SK-N-SH (cell line): Measurements from ENCODE around the gene SCYL2. TPM values are rescaled to one million over a fixed set of nuclear protein-coding genes. Genes with fewer than 3 reads are reported as not detected.
"Not testable (repeated sequence)": the region's sequence is repeated elsewhere in the genome, so short reads cannot be mapped to it uniquely, and the experiment has no call there.

Experiments used
- CTCF ChIA-PET: fragments of 300-600, 350-600 bp; formaldehyde crosslinking; extraction: SDS; loops from one replicate; lab custom pipeline; 2021; lab: Yijun Ruan, JAX
- POLR2A ChIA-PET: fragments of 350-600 bp; sonication (Branson Sonifier 250); formaldehyde crosslinking; extraction: SDS; loops from one replicate; lab custom pipeline; 2020; ENCODE audit warnings: antibody characterized with exemption, inconsistent platforms; lab: Yijun Ruan, JAX
- DNase-seq: peaks from one replicate; pipeline ENCODE4 v3.0.0; 2012
- H2AFZ ChIP-seq: fragments of 200-600 bp; sonication (generic); 2 replicates; pipeline ENCODE4 v1.8.1; 2016; ENCODE audit warnings: antibody characterized with exemption, mild to moderate bottlenecking, low read depth
- H3F3A ChIP-seq: fragments of 200-600 bp; sonication (generic); replicated peaks from 2 replicates; pipeline ENCODE3; 2016; ENCODE audit warnings: antibody characterized with exemption, mild to moderate bottlenecking; ENCODE audit not compliant: insufficient read depth
- H3K27ac ChIP-seq, 2 experiments: fragments of 200-500 bp in 1 of 2; fragments of 200-600 bp in 1 of 2; sonication (Bioruptor generic) in 1 of 2; sonication (generic), shearing (Covaris generic) in 1 of 2; 2 replicates each; pipeline versions ENCODE4 v1.5.1 to v1.6.1; 2014 to 2016; ENCODE audit warnings: low read depth in 2 of 2, inconsistent platforms in 1 of 2, low read length in 1 of 2, mild to moderate bottlenecking in 1 of 2, mixed read lengths in 1 of 2
- H3K27me3 ChIP-seq: fragments of 200-600 bp; sonication (generic), shearing (Covaris generic); 2 replicates; pipeline ENCODE4 v1.6.1; 2016; ENCODE audit warnings: mixed run types; ENCODE audit not compliant: insufficient read depth
- H3K36me3 ChIP-seq, 2 experiments: fragments of 200-500 bp in 1 of 2; fragments of 200-600 bp in 1 of 2; sonication (Bioruptor generic) in 1 of 2; sonication (generic) in 1 of 2; replicated peaks in 1 of 2; 2 replicates each; pipeline versions ENCODE3 to v1.5.1; 2014 to 2016; ENCODE audit warnings: low read length in 1 of 2, mild to moderate bottlenecking in 1 of 2; ENCODE audit not compliant: insufficient read depth in 2 of 2, control insufficient read depth in 1 of 2
- H3K4me1 ChIP-seq, 2 experiments: fragments of 200-500 bp in 1 of 2; fragments of 200-600 bp in 1 of 2; sonication (Bioruptor generic) in 1 of 2; sonication (generic), shearing (Covaris generic) in 1 of 2; 2 replicates each; pipeline versions ENCODE4 v1.5.1 to v1.6.1; 2014 to 2016; ENCODE audit warnings: low read depth in 1 of 2, low read length in 1 of 2, mixed run types in 1 of 2; ENCODE audit not compliant: insufficient read depth in 2 of 2, control insufficient read depth in 1 of 2
- H3K4me2 ChIP-seq: fragments of 200-600 bp; sonication (generic), shearing (Covaris generic); 2 replicates; pipeline ENCODE4 v1.6.1; 2017; ENCODE audit warnings: mixed run types
- H3K4me3 ChIP-seq, 2 experiments: fragments of 200-500 bp in 1 of 2; fragments of 200-600 bp in 1 of 2; sonication (Bioruptor generic) in 1 of 2; sonication (generic), shearing (Covaris generic) in 1 of 2; 2 replicates each; pipeline versions ENCODE4 v1.5.1 to v1.8.1; 2014 to 2016; ENCODE audit warnings: low read depth in 2 of 2, inconsistent platforms in 1 of 2, low read length in 1 of 2, mild to moderate bottlenecking in 1 of 2, mixed read lengths in 1 of 2, moderate library complexity in 1 of 2
- H3K79me2 ChIP-seq: fragments of 200-600 bp; sonication (generic); 2 replicates; pipeline ENCODE4 v1.8.1; 2017; ENCODE audit warnings: mild to moderate bottlenecking; ENCODE audit not compliant: insufficient read depth
- H3K9ac ChIP-seq: fragments of 200-600 bp; sonication (generic); 2 replicates; pipeline ENCODE4 v1.6.1; 2017; ENCODE audit warnings: mixed run types
- H3K9me2 ChIP-seq: fragments of 200-600 bp; sonication (generic); 2 replicates; pipeline ENCODE4 v1.6.1; 2017; ENCODE audit warnings: mixed run types
- H3K9me3 ChIP-seq: fragments of 200-600 bp; sonication (generic); 2 replicates; pipeline ENCODE4 v1.6.1; 2017; ENCODE audit warnings: mixed run types, mild to moderate bottlenecking, moderate library complexity
- H4K20me1 ChIP-seq: fragments of 200-600 bp; sonication (generic); 2 replicates; pipeline ENCODE4 v1.6.1; 2017; ENCODE audit warnings: mild to moderate bottlenecking, mixed run types; ENCODE audit not compliant: insufficient read depth
- CTCF ChIP-seq: fragments of 200-600 bp; sonication (generic); IDR thresholded peaks from 2 replicates; pipeline ENCODE4 v1.6.1; 2017; ENCODE audit warnings: antibody characterized with exemption, mild to moderate bottlenecking, moderate library complexity
- FOSL2 ChIP-seq: IDR thresholded peaks from 2 replicates; pipeline ENCODE4 v1.4.0; 2012; ENCODE audit warnings: low read depth, mild to moderate bottlenecking, moderate library complexity, borderline replicate concordance
- FOXJ3 ChIP-seq: sonication (generic); formaldehyde crosslinking; IDR thresholded peaks from 2 replicates; pipeline ENCODE4 v1.5.1; 2020; ENCODE audit warnings: mild to moderate bottlenecking, missing genetic modification reagents
- FOXM1 ChIP-seq: IDR thresholded peaks from 2 replicates; pipeline ENCODE4 v1.4.0; 2012; ENCODE audit warnings: low read depth, mild to moderate bottlenecking
- GATA2 ChIP-seq: sonication (generic); formaldehyde crosslinking; IDR thresholded peaks from 2 replicates; pipeline ENCODE4 v1.5.0; 2020; ENCODE audit warnings: mild to moderate bottlenecking, missing genetic modification reagents
- MEF2A ChIP-seq: IDR thresholded peaks from 2 replicates; pipeline ENCODE4 v1.4.0; 2012; ENCODE audit warnings: low read depth, borderline replicate concordance
- MXI1 ChIP-seq: IDR thresholded peaks from 2 replicates; pipeline ENCODE4 v1.6.1; 2012; ENCODE audit warnings: mild to moderate bottlenecking, low read depth, low read length, improper control_type of control experiment
- NRF1 ChIP-seq: IDR thresholded peaks from 2 replicates; pipeline ENCODE4 v1.6.1; 2012; ENCODE audit warnings: low read depth, mild to moderate bottlenecking, low read length
- POLR2AphosphoS5 ChIP-seq: IDR thresholded peaks from 2 replicates; pipeline ENCODE4 v1.6.1; 2012; ENCODE audit warnings: low read depth, low read length
- RCOR1 ChIP-seq: fragments of 150-350 bp; IDR thresholded peaks from 2 replicates; pipeline ENCODE4 v1.6.1; 2017; ENCODE audit warnings: antibody characterized with exemption, low read length
- RFX5 ChIP-seq: IDR thresholded peaks from 2 replicates; pipeline ENCODE4 v1.6.1; 2012; ENCODE audit warnings: mild to moderate bottlenecking, improper control_type of control experiment, low read length
- SIN3A ChIP-seq: IDR thresholded peaks from 2 replicates; pipeline ENCODE4 v1.6.1; 2012; ENCODE audit warnings: low read depth, mild to moderate bottlenecking, low read length, moderate library complexity, borderline replicate concordance
- SMC3 ChIP-seq: IDR thresholded peaks from 2 replicates; pipeline ENCODE4 v1.6.1; 2012; ENCODE audit warnings: low read depth, low read length, improper control_type of control experiment
- TAF1 ChIP-seq: IDR thresholded peaks from 2 replicates; pipeline ENCODE4 v1.6.1; 2012; ENCODE audit warnings: low read depth, mild to moderate bottlenecking, low read length, moderate library complexity, borderline replicate concordance
- TCF12 ChIP-seq: IDR thresholded peaks from 2 replicates; pipeline ENCODE4 v1.4.0; 2012
- USF2 ChIP-seq: fragments of 150-350 bp; IDR thresholded peaks from 2 replicates; pipeline ENCODE4 v1.6.1; 2017; ENCODE audit warnings: antibody characterized with exemption, low read length, low read depth, borderline replicate concordance
- YY1 ChIP-seq: IDR thresholded peaks from 2 replicates; pipeline ENCODE4 v1.4.0; 2012; ENCODE audit warnings: low read depth, mild to moderate bottlenecking
- WGBS: methylation state at CpG from one replicate; pipeline ENCODE4 v1.1.6; 2017; ENCODE audit warnings: low lambda C conversion rate; 5-methylcytosine and 5-hydroxymethylcytosine counted together
- polyA plus RNA-seq, 3 experiments: library from polyadenylated mRNA; depleted of rRNA; stranded (reverse); fragments of >200 nt; gene quantifications; 2 replicates each; pipeline ENCODE4 v1.2.3, GENCODE V29; 2012

Gene SCYL2
- polyA plus RNA-seq, 1 of the 3 experiments (the other 2 are of a cell fraction) = 7.5 TPM

- POLR2A ChIA-PET = interaction anchor here (1.0 kb wide), 1 partner anchor 12 kb away, joined by 3 read pairs; the partner anchor contains the start of genes DEPDC4 and SCYL2
- H3F3A ChIP-seq = no peaks in the 10 kb centered on the region
- no peak overlapping the region for H3K9ac ChIP-seq
- peaks cover 86% of the 10 kb centered on the region for H3K79me2 ChIP-seq
- 100% methylated on average over 2 of the region's 7 CpGs for WGBS
- no peak overlapping the region for H3K4me2 ChIP-seq
- H4K20me1 ChIP-seq = peaks cover 32% of the 10 kb centered on the region
- peaks cover 13 to 22% of the 10 kb centered on the region in 2 experiments for H3K36me3 ChIP-seq
- H3K4me1 ChIP-seq = no peaks in the 10 kb centered on the region; a peak in 1 of 4 replicates
- TF ChIP-seq USF2 (no peak), SIN3A (no peak), CTCF (no peak), TCF12 (no peak), FOXM1 (no peak), POLR2AphosphoS5 (no peak), NRF1 (no peak), MEF2A (no peak)
- no peak for DNase-seq
- no peaks in the 10 kb centered on the region for H3K9me2 ChIP-seq
- CTCF ChIA-PET = no interaction called here
- no peaks in the 10 kb centered on the region for H3K9me3 ChIP-seq
- no peak overlapping the region for H3K4me3 ChIP-seq
- no peak overlapping the region for H2AFZ ChIP-seq
- no peaks in the 10 kb centered on the region for H3K27me3 ChIP-seq
- no peak overlapping the region for H3K27ac ChIP-seq
These were observed 12.2 kb downstream of the SCYL2 start for GRCh38 chr12:100279159-100279558.

GRCh38 chr12:100279607-100280244 lies 12.7 kb downstream of the SCYL2 start:
- ChIA-PET CTCF (interaction anchor here (1.7 kb wide), 1 partner anchor 13 kb away, joined by 3 read pairs; no protein-coding TSS in a partner anchor), POLR2A (interaction anchor here (1.0 kb wide), 1 partner anchor 13 kb away, joined by 3 read pairs; the partner anchor contains the start of genes DEPDC4 and SCYL2)
- no peak overlapping the region for H3K9ac ChIP-seq
- 100% methylated on average over 1 of the region's 1 CpG for WGBS
- H3K79me2 ChIP-seq = peaks cover 80% of the 10 kb centered on the region
- no peak overlapping the region for H3K4me3 ChIP-seq
- H3K4me1 ChIP-seq = no peaks in the 10 kb centered on the region; a peak in 1 of 4 replicates
- H3F3A ChIP-seq = no peaks in the 10 kb centered on the region
- no peak for DNase-seq
- TF ChIP-seq TAF1 = no peak
- no peak for TF ChIP-seq RFX5
- no peak for TF ChIP-seq SMC3
- TF ChIP-seq FOXJ3 (CRISPR knock-in tag) = no peak
- TF ChIP-seq YY1 = no peak
- no peak for TF ChIP-seq RCOR1
- no peak for TF ChIP-seq MEF2A
- no peak for TF ChIP-seq FOSL2
- no peak for TF ChIP-seq MXI1
- TF ChIP-seq GATA2 (CRISPR knock-in tag) = no peak
- H3K9me3 ChIP-seq = no peaks in the 10 kb centered on the region
- no peak overlapping the region for H3K4me2 ChIP-seq
- peaks cover 29% of the 10 kb centered on the region for H4K20me1 ChIP-seq
- no peak overlapping the region for H2AFZ ChIP-seq
- peaks cover 13 to 27% of the 10 kb centered on the region in 2 experiments for H3K36me3 ChIP-seq
- H3K27me3 ChIP-seq = no peaks in the 10 kb centered on the region
- H3K27ac ChIP-seq = no peak overlapping the region
- H3K9me2 ChIP-seq = no peaks in the 10 kb centered on the region

- H3K9ac ChIP-seq, H3F3A ChIP-seq, H3K4me1 ChIP-seq, H3K27me3 ChIP-seq, H3K4me3 ChIP-seq, H3K9me3 ChIP-seq, H3K4me2 ChIP-seq, H3K9me2 ChIP-seq, H2AFZ ChIP-seq, DNase-seq, H3K27ac ChIP-seq, CTCF ChIA-PET, POLR2A ChIA-PET: not testable (repeated sequence)
- H3K36me3 ChIP-seq = peaks cover 18 to 29% of the 10 kb centered on the region in 2 experiments
- 97% methylated on average over 12 of the region's 12 CpGs for WGBS
- H3K79me2 ChIP-seq = peaks cover 50% of the 10 kb centered on the region
- peaks cover 15% of the 10 kb centered on the region for H4K20me1 ChIP-seq
These were observed 17.6 kb downstream of the SCYL2 start for GRCh38 chr12:100284556-100284955.
